ENCODE data around the gene STRN4. TPM values are rescaled to one million over a fixed set of nuclear protein-coding genes. Genes with fewer than 3 reads are reported as not detected.

STRN4 gene, protein sequence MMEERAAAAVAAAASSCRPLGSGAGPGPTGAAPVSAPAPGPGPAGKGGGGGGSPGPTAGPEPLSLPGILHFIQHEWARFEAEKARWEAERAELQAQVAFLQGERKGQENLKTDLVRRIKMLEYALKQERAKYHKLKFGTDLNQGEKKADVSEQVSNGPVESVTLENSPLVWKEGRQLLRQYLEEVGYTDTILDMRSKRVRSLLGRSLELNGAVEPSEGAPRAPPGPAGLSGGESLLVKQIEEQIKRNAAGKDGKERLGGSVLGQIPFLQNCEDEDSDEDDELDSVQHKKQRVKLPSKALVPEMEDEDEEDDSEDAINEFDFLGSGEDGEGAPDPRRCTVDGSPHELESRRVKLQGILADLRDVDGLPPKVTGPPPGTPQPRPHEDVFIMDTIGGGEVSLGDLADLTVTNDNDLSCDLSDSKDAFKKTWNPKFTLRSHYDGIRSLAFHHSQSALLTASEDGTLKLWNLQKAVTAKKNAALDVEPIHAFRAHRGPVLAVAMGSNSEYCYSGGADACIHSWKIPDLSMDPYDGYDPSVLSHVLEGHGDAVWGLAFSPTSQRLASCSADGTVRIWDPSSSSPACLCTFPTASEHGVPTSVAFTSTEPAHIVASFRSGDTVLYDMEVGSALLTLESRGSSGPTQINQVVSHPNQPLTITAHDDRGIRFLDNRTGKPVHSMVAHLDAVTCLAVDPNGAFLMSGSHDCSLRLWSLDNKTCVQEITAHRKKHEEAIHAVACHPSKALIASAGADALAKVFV
- total RNA-seq, result 68.2 and 76.5 TPM in 2 replicates

DNA sequence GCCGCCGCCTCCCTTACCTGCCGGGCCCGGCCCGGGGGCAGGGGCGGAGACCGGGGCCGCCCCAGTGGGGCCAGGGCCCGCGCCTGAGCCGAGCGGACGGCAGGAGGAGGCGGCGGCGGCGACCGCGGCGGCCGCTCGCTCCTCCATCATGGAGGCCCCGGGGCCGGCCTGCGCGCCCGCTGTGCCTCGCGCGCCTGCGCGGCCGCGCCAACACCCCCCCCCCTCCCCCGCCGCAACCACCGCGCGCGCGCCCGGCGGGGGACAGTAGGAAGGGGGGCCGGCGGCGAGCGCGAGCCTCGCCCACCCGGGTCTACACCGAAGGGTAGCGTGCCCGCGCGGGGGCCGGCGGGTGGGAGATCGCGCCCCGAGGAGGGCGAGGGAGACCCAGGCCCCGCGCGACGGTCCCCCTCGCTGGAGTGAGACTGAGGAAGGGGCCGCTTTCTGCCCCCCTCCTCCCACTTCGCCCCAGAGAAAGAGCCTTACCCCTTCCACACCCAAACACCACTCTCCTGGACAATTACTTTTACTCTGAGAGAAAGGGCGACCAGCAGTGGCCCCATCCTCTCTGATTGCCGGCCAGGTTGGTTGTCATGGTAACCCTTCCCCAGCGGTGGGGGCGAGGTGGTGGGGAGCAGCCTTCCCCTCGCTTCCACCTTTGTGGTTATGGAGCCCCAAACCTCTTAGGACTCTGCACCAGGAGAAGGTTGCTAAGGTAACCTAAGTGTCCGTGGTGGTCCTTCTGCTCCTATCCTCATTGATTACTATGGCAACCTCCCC, at the start of gene STRN4:
STRN4 (minus strand) TSS at position 170 of the 777 bp plus-strand sequence; CDS start at position 150, 20 bp downstream.

DNA sequence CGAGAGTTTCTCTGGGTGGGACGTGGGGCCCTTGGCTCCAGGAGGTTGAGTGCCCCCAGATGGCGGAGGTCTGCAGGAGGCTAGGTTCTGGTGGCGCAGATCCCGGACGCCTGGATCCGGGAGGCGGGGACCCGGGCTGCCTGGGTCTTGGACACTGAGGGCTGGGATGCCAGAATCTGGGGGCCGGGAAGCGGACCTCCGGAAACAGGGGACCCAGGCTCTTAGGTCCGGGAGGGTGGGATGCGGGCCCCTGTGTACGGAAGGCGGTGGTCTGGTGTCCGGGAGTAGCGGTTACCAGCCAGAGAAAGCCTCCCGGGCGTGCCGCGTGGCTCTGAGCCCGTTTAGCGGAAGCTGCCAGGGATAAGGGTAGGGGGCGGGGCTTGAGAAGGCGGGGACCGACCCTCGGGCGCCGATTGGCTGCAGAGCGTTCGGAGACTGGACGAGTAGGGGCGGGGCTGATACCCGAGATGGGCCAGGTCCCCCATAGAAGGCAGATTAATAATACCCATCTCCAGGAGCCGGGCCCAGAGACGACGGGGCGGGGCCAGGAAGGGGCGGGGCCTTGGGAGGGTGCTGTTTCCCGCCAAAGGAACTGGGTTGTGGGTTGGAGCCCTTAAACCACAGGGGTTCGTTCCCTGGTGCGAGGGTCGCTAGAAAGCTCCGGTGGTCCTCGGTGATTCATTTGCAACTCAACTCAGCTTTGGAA, 42.2 kb upstream of the STRN4 start, which contains the start of gene SLC1A5:
SLC1A5 (minus strand) TSS at position 333 of the 706 bp plus-strand sequence. CDS start 629 bp downstream, outside the sequence.

GRCh38 chr19:46745521-46746280, 549 bp downstream of the STRN4 start, which contains the start of gene FKRP:
TSS of gene FKRP (plus strand) at chr19:46746057. CDS start at chr19:46755451, 9,394 bp downstream.

GRCh38 chr19:46717034-46717715, 29.1 kb downstream of the STRN4 start, which contains the start of gene PRKD2:
TSS of gene PRKD2 (minus strand) at chr19:46717114. CDS start at chr19:46716370, 744 bp downstream.

Other genes with a start within 250 kb of the STRN4 start
- gene CALM3, start 145.1 kb downstream of the STRN4 start, total RNA-seq, result 207 and 293 TPM in 2 replicates
- gene PTGIR, start 121.4 kb downstream of the STRN4 start, total RNA-seq, result 25.4 and 33.9 TPM in 2 replicates
- not detected in 2 replicates for gene GNG8, start 110.2 kb downstream of the STRN4 start, total RNA-seq
- gene DACT3, start 85.3 kb downstream of the STRN4 start, total RNA-seq, result 6.0 and 7.8 TPM in 2 replicates
- 12.2 and 17.5 TPM in 2 replicates for gene PRKD2, start 29.3 kb downstream of the STRN4 start, total RNA-seq
- gene FKRP, start 393 bp downstream of the STRN4 start, total RNA-seq, result 20.8 and 22.2 TPM in 2 replicates
- gene SLC1A5, start 42.1 kb upstream of the STRN4 start, total RNA-seq, result 287 and 295 TPM in 2 replicates
- gene AP2S1, start 104.4 kb upstream of the STRN4 start, total RNA-seq, result 295 and 351 TPM in 2 replicates
- 40.4 and 48.8 TPM in 2 replicates for gene ARHGAP35, start 114.5 kb upstream of the STRN4 start, total RNA-seq

Data from cardiac atrium fibroblast (primary cell).